Choroid plexus epithelial cell (primary cell): ENCODE data around the gene HDHD5.

Source experiments
- DNase-seq: peaks from one replicate; pipeline ENCODE4 v3.0.0-alpha.2; 2010; ENCODE audit warnings: low read depth
- H3K4me3 ChIP-seq: 2 replicates; pipeline ENCODE4 v1.5.1; 2011; ENCODE audit warnings: low read depth, mild to moderate bottlenecking, control low read depth, low read length, moderate library complexity
- TF ChIP-seq, protein P1 (sequence below): conservative IDR thresholded peaks from 2 replicates; pipeline ENCODE4 v1.5.1; 2011; ENCODE audit warnings: low read depth, mild to moderate bottlenecking, control low read depth, inconsistent platforms, low read length, moderate library complexity

HDHD5 gene

DNA sequence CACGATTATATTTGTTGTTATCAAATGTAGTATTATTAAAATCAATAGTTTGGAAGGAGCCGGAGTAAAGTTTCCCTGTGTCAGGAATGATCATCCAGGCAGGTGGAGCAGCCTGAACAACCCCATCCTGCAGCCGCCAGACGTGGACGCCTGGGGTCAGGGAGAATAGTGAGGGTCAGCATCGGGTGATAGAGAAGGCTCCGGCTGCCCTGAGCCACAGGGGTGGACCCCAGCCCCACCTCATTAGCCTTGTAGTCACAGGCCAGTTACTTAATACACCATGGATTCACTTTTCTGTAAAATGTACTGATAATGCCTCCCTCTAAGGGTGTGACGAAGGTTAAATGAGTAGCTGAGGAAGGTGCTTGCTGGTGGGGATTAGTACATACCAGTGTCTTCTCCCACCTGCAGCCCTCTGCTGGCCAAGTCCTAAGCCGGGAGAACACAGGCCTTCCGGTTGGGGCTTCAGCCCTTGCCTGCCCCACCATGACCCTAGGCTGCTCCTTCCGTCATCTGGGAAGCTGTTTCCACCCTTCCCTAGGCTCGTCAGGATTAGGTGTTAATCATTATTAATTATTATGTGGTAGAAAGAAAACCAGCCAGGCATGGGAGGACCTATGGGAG is 52.8 kb downstream of the HDHD5 start:
- no peak for DNase-seq
- H3K4me3 ChIP-seq = no peak overlapping the region
- TF ChIP-seq, protein P1, sequence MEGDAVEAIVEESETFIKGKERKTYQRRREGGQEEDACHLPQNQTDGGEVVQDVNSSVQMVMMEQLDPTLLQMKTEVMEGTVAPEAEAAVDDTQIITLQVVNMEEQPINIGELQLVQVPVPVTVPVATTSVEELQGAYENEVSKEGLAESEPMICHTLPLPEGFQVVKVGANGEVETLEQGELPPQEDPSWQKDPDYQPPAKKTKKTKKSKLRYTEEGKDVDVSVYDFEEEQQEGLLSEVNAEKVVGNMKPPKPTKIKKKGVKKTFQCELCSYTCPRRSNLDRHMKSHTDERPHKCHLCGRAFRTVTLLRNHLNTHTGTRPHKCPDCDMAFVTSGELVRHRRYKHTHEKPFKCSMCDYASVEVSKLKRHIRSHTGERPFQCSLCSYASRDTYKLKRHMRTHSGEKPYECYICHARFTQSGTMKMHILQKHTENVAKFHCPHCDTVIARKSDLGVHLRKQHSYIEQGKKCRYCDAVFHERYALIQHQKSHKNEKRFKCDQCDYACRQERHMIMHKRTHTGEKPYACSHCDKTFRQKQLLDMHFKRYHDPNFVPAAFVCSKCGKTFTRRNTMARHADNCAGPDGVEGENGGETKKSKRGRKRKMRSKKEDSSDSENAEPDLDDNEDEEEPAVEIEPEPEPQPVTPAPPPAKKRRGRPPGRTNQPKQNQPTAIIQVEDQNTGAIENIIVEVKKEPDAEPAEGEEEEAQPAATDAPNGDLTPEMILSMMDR = peak; percentile 23

DNA sequence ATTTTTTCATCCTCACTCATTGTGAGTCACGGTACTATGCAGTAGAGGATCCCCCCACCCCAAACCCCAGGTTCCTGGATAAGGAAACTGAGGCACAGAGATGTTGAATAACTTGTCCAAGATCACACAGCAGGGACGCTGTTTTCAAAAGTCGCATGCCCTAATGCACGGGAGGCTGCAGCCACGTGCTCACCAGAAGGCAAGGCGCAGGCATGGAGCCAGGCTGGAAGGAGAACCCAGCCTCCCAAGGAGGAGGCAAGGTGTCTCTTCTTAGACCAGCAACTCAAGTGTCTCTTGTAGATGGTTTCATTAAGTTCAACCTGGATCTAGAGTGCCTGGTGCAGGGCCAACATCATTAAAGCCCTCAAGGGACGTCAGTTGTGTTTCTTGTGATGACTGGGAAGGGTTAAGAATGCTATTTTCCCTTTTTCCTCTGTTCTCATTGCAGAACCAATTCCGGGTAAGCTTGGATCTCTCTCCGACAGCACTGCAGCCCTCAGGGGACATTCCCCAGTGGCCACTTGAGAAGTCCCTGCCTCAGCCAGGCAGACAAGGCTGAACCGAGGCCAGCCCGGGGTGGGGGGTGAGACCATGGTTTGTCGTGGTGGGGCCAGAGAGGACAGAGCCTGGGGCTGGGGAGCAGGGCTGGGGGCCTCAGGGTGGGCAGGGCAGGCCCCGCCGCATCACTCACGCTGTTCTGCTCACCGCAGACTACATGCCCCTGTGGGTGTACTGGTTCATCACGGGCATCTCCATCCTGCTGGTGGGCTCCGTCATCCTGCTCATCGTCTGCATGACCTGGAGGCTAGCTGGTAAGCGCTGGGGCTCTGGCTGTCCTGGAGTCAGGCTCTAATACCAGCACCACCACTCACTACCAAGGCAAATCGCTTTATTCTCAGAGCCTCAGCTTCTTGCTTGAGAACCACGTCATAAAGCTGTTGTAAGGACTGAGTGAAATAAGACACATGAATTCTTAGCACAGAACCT is 53.6 kb downstream of the HDHD5 start:
- no peak overlapping the region for H3K4me3 ChIP-seq
- DNase-seq = no peak
- TF ChIP-seq, protein P1 = no peak

DNA sequence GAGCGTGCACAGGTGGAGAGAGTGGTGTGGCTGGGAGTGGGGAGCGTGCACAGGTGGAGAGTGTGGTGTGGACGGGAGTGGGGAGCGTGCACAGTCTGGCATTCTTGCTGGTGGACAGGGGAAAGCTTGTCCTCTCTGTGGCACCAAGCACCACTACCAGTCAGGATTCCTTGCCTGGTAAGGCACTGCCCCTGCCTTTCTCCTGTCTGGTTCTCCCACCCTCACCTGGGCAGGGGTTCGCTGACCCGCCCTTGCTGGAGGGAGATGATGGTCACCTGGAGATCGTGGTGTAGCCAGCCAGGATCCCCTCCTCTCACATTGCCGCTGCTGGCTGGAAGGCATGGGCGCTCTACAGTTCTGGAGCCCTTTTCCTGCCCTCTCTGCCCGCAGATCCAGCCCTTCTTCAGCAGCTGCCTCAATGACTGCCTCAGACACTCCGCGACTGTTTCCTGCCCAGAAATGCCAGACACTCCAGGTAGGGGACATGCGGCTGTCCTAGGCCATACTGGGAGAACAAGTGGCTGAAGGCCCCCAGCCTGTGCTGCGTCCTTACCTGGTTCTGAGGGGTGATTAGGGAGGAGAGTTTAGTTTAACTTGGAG is 54.6 kb downstream of the HDHD5 start:
- no peak for DNase-seq
- no peak overlapping the region for H3K4me3 ChIP-seq
- TF ChIP-seq, protein P1 = no peak

DNA sequence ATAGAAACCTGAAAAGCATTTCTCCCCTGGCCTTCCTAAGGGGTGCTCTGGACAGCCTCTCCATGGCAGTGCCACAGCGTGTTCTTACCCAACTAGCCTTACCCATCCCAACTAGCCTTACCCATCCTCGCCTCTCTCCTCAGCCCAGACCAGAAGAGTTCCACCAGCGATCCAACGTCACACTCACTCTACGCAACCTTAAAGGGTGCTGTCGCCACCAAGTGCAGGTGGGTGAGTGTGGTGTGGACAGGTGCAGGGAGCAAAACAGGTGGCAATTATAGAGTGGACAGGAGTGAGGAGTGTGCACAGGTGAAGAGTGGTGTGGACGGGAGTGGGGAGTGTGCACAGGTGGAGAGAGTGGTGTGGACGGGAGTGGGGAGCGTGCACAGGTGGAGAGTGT is 55.7 kb downstream of the HDHD5 start:
- H3K4me3 ChIP-seq = no peak overlapping the region
- TF ChIP-seq, protein P1 = no peak
- DNase-seq = no peak

- TF ChIP-seq, protein P1 = no peak
- H3K4me3 ChIP-seq = no peak overlapping the region
- no peak for DNase-seq
Observed at GRCh38 chr22:17102297-17102667, 56.8 kb downstream of the HDHD5 start.

- DNase-seq = no peak
- H3K4me3 ChIP-seq = no peak overlapping the region
- TF ChIP-seq, protein P1 = no peak
Observed at GRCh38 chr22:17101475-17102296, 57.4 kb downstream of the HDHD5 start.
